ENCODE measurements around the gene MGAT4D.

Gene MGAT4D

GRCh38 chr4:140400111-140400510 lies 98.0 kb downstream of the MGAT4D start:
- Mint-ChIP-seq H3K4me1 (ENCODE audit: low read depth) (no peaks in the 10 kb centered on the region), H3K27me3 (peaks cover 14% of the 10 kb centered on the region), H3K27ac (no peak overlapping the region), H3K36me3 (ENCODE audit: low read depth) (no peaks in the 10 kb centered on the region), H3K4me3 (no peak overlapping the region), H3K9me3 (no peaks in the 10 kb centered on the region)

DNA sequence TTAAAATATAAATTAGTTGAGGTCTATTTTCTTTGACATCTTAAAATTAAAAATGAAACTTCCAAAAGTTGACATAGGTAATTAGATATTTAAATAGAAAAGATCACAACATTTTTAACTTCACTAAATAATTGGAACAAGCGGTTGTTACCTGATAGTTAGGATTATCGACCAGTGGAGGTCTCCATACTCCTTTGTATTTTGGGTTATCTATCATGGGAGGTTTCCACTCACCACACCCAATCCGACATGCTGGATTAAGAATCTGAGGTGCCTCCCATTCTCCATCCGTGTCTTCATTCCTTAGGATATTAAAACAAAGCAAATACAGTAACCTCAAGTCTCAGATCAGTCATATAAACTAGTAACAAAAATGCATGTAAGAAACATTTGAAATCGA lies 102.4 kb downstream of the MGAT4D start:
- H3K27ac Mint-ChIP-seq = no peak overlapping the region

More for the DNA sequence above, 102.4 kb downstream of the MGAT4D start:
- Mint-ChIP-seq H3K4me3 (no peak overlapping the region), H3K27me3 (peaks cover 14% of the 10 kb centered on the region), H3K9me3 (no peaks in the 10 kb centered on the region), H3K36me3 (ENCODE audit: low read depth) (no peaks in the 10 kb centered on the region), H3K4me1 (ENCODE audit: low read depth) (no peaks in the 10 kb centered on the region)

Data from stimulated activated naive CD8-positive, alpha-beta T cell treated with anti-CD3 and anti-CD28 coated beads, Interleukin-15, Interleukin-2, amounts not matched to agents 100 ng/mL and 50 ng/mL, for 24 hours (primary cell).